ENCODE results near the gene KLHL42.

GRCh38 chr12:27747111-27747820 is 32.8 kb upstream of the KLHL42 start:
- TF ChIP-seq CTCF (IDR thresholded peaks at IDR 0.05) (no peak), POLR2A (IDR thresholded peaks at IDR 0.05) (no peak), EP300 (IDR thresholded peaks at IDR 0.05) (no peak)

Measured in upper lobe of left lung (tissue), 4 donors.